ENCODE data around the gene PTGES2. TPM values are rescaled to one million over a fixed set of nuclear protein-coding genes. Genes with fewer than 3 reads are reported as not detected.

PTGES2 gene
- total and polyA plus RNA-seq, 2 of the 13 experiments (the other 11 are each of a cell fraction or from before 2014, with no cell fraction given) = 63.7 to 79.8 TPM

- TF ChIP-seq ZNF260 (CRISPR knock-in tag; IDR thresholded peaks at IDR 0.05; ENCODE audit: borderline replicate concordance, low read depth) (no peak), TEF (CRISPR knock-in tag; IDR thresholded peaks at IDR 0.05) (no peak), ZNF335 (CRISPR knock-in tag; IDR thresholded peaks at IDR 0.05) (no peak), ZNF703 (CRISPR knock-in tag; IDR thresholded peaks at IDR 0.05; ENCODE audit: borderline replicate concordance) (no peak), ZSCAN12 (CRISPR knock-in tag; IDR thresholded peaks at IDR 0.05) (no peak)
Measured at GRCh38 chr9:128091571-128091970, 36.0 kb downstream of the PTGES2 start (continued).

- Histone ChIP-seq H3K27me3 (ENCODE audit: control insufficient read depth in 1 of 2, insufficient read depth in 2 of 2, low read length in 2 of 2) (no peaks in the 10 kb centered on the region), H2AFZ (ENCODE audit: low read length) (no peak overlapping the region), H3K27ac (ENCODE audit: extremely low read length, insufficient read depth, low read length) (no peak overlapping the region), H3K79me2 (ENCODE audit: insufficient read depth, low read length) (peaks cover 17% of the 10 kb centered on the region), H3K4me3 (replicated peaks in 1 of 3; ENCODE audit: insufficient read depth in 1 of 3, low read depth in 2 of 3, low read length in 3 of 3) (no peak overlapping the region), H3K9ac (ENCODE audit: insufficient read depth, low read depth, low read length) (no peak overlapping the region), H3K36me3 (replicated peaks in 1 of 2; ENCODE audit: control insufficient read depth in 1 of 2, insufficient read depth in 2 of 2, low read length in 2 of 2) (no peaks in the 10 kb centered on the region; a peak in 3 of 5 replicates), H4K20me1 (ENCODE audit: insufficient read depth, low read length) (no peaks in the 10 kb centered on the region), H3K4me1 (ENCODE audit: insufficient read depth, low read length) (peaks cover 35% of the 10 kb centered on the region), H3K4me2 (ENCODE audit: low read depth, low read length) (no peak overlapping the region), H3K9me3 (ENCODE audit: low read length) (no peaks in the 10 kb centered on the region)
- in situ Hi-C loops (cut with HindIII; ENCODE audit: extremely low pct_ligation_motif_present, low pct_unique_long_range_greater_than_20kb) = no loop called here
- DNase-seq (ENCODE audit: low spot score) = no peak
- 97% methylated on average over 10 of the region's 13 CpGs for WGBS (ENCODE audit: low lambda C conversion rate)
- ChIA-PET CTCF (ENCODE audit: low intra/inter-chr PET ratio, low total read pairs) (no interaction called here), POLR2A (no interaction called here)
- FAIRE-seq = no peak
- no peak for ATAC-seq
- no TSS peak for BruUV-seq (replicated peaks)
- intact Hi-C loops (cut with micrococcal nuclease; ENCODE audit: unreplicated experiment) = no loop called here
- TF ChIP-seq ZNF788 (CRISPR knock-in tag; IDR thresholded peaks at IDR 0.05; ENCODE audit: borderline replicate concordance) (no peak), MXD4 (CRISPR knock-in tag; IDR thresholded peaks at IDR 0.05) (no peak), CSRNP1 (CRISPR knock-in tag; IDR thresholded peaks at IDR 0.05) (no peak), ONECUT2 (CRISPR knock-in tag; IDR thresholded peaks at IDR 0.05) (no peak), SMAD1 (CRISPR knock-in tag; IDR thresholded peaks at IDR 0.05; ENCODE audit: borderline replicate concordance, low read depth) (no peak), ZFP82 (CRISPR knock-in tag; IDR thresholded peaks at IDR 0.05; ENCODE audit: borderline replicate concordance) (no peak), ATF3 (CRISPR knock-in tag; IDR thresholded peaks at IDR 0.05) (no peak), ZMAT5 (CRISPR knock-in tag; IDR thresholded peaks at IDR 0.05; ENCODE audit: borderline replicate concordance, low read depth) (no peak), ZMYM3 (CRISPR knock-in tag; IDR thresholded peaks at IDR 0.05) (no peak), SALL2 (CRISPR knock-in tag; IDR thresholded peaks at IDR 0.05) (no peak), ZFP1 (CRISPR knock-in tag; IDR thresholded peaks at IDR 0.05) (no peak), ZSCAN31 (CRISPR knock-in tag; IDR thresholded peaks at IDR 0.05; ENCODE audit: low read depth) (no peak), ZNF710 (CRISPR knock-in tag; IDR thresholded peaks at IDR 0.05; ENCODE audit: borderline replicate concordance) (no peak), ZNF724P (CRISPR knock-in tag; IDR thresholded peaks at IDR 0.05; ENCODE audit: borderline replicate concordance) (no peak), MEIS1 (CRISPR knock-in tag; IDR thresholded peaks at IDR 0.05; ENCODE audit: borderline replicate concordance) (no peak), ZNF776 (CRISPR knock-in tag; IDR thresholded peaks at IDR 0.05) (no peak)
Measured at GRCh38 chr9:128091144-128091543, 36.4 kb downstream of the PTGES2 start.
